Neural crest cell (in vitro differentiated cells): ENCODE results near the gene LINGO4. TPM values are rescaled to one million over a fixed set of nuclear protein-coding genes. Genes with fewer than 3 reads are reported as not detected.

Source experiments
- DNase-seq: peaks from one replicate; pipeline ENCODE4 v3.0.0; 2021; ENCODE audit warnings: low read depth, mixed read lengths, low spot score
- H3K27ac Mint-ChIP-seq: one replicate; pipeline ENCODE4 v1.8.0; 2021; ENCODE audit warnings: mild to moderate bottlenecking, mixed read lengths; ENCODE audit not compliant: unreplicated experiment
- H3K27me3 Mint-ChIP-seq: 2 replicates; pipeline ENCODE4 v1.8.0; 2021; ENCODE audit warnings: low read depth, mild to moderate bottlenecking, mixed read lengths
- H3K36me3 Mint-ChIP-seq: 2 replicates; pipeline ENCODE4 v1.8.0; 2021; ENCODE audit warnings: low read depth, mild to moderate bottlenecking, mixed read lengths
- H3K4me1 Mint-ChIP-seq: 2 replicates; pipeline ENCODE4 v1.8.0; 2021; ENCODE audit warnings: mixed read lengths
- H3K4me3 Mint-ChIP-seq: one replicate; pipeline ENCODE4 v1.8.0; 2021; ENCODE audit warnings: mild to moderate bottlenecking, mixed read lengths
- H3K9me3 Mint-ChIP-seq: 2 replicates; pipeline ENCODE4 v1.8.0; 2021; ENCODE audit warnings: mixed read lengths
- long read RNA-seq: library from polyadenylated mRNA; unstranded; transcript quantifications from one replicate; pipeline ENCODE4 v2.0.0, GENCODE V29; 2020
- total RNA-seq: library from RNA; stranded (reverse); gene quantifications from 2 replicates; pipeline ENCODE4 v1.2.1, GENCODE V29; 2021
- TF ChIP-seq, protein P1 (sequence below): fragments of 200-600 bp; sonication (generic); conservative IDR thresholded peaks from 2 replicates; pipeline ENCODE4 v1.5.0; 2021; ENCODE audit warnings: antibody characterized with exemption, mild to moderate bottlenecking

Gene LINGO4, protein sequence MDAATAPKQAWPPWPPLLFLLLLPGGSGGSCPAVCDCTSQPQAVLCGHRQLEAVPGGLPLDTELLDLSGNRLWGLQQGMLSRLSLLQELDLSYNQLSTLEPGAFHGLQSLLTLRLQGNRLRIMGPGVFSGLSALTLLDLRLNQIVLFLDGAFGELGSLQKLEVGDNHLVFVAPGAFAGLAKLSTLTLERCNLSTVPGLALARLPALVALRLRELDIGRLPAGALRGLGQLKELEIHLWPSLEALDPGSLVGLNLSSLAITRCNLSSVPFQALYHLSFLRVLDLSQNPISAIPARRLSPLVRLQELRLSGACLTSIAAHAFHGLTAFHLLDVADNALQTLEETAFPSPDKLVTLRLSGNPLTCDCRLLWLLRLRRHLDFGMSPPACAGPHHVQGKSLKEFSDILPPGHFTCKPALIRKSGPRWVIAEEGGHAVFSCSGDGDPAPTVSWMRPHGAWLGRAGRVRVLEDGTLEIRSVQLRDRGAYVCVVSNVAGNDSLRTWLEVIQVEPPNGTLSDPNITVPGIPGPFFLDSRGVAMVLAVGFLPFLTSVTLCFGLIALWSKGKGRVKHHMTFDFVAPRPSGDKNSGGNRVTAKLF
- not detected in 2 replicates for total RNA-seq
- long read RNA-seq = 0 reads

DNA sequence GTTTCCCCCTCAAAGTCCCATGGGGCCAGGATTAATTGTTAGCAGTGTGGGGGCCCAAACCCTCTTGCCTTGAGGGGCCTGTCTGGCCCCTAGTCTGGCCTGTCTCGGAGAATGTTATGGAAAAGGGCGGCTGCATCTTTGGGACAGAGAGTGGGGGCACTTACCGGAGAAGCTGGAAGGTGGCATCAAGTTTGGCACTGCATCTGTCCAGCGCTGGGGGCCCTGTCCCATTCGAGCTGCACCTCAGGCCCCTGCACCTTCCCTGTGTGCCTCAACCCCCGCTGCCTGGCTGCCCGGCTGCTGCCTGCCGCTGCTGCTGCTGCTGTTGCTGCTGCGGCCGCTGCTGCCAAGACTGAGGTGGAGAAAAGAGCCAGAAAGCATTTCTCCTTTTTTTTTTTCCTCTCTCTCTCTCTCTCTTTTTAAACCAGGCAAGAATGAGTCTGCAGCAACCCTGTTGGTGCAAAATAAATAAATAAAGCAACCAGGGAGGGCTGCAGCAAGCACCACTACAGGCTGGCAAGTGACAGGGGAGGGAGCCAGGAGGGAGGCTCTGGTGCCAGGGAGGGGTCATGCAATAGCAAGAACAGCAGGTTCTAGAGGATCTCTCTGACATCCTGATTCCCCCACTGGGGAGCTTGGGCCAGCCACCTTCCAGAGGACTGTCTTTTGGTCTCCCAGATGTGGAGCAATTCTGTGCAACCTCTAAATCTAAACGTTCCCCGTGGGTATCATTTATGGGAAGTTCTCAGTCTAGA is at the start of gene LINGO4:
LINGO4 (minus strand) TSS at position 354 of the 755 bp plus-strand sequence. CDS start 2,715 bp downstream, outside the sequence.
- no peak for DNase-seq
- peaks cover 10% of the 10 kb centered on the region for H3K4me1 Mint-ChIP-seq
- TF ChIP-seq, protein P1, sequence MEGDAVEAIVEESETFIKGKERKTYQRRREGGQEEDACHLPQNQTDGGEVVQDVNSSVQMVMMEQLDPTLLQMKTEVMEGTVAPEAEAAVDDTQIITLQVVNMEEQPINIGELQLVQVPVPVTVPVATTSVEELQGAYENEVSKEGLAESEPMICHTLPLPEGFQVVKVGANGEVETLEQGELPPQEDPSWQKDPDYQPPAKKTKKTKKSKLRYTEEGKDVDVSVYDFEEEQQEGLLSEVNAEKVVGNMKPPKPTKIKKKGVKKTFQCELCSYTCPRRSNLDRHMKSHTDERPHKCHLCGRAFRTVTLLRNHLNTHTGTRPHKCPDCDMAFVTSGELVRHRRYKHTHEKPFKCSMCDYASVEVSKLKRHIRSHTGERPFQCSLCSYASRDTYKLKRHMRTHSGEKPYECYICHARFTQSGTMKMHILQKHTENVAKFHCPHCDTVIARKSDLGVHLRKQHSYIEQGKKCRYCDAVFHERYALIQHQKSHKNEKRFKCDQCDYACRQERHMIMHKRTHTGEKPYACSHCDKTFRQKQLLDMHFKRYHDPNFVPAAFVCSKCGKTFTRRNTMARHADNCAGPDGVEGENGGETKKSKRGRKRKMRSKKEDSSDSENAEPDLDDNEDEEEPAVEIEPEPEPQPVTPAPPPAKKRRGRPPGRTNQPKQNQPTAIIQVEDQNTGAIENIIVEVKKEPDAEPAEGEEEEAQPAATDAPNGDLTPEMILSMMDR = no peak
- peaks cover 26% of the 10 kb centered on the region for H3K27me3 Mint-ChIP-seq
- H3K4me3 Mint-ChIP-seq = no peak within 1 kb of the TSS
- H3K27ac Mint-ChIP-seq = no peak within 1 kb of the TSS
- H3K9me3 Mint-ChIP-seq = no peaks in the 10 kb centered on the region
- H3K36me3 Mint-ChIP-seq = no peaks in the 10 kb centered on the region

DNA sequence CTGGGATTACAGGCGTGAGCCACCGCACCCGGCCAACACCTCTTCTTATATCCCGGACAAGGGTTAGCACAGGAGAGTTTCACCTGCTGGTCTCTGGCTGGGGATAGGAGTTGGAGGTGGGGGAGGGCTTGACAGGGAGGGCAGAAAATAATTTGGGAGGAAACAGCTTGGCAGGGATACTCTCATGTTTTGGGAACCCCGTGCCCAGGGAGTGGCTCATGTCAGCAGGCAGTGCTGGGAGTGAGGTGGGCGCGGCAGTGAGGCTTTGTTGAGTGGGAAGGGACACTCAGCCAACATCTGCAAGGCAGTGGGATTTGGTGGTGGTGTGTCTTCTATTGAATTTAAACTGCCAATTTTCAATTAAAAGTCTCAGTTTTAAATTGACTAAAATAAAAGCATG is 49.4 kb upstream of the LINGO4 start:
- DNase-seq = no peak

DNA sequence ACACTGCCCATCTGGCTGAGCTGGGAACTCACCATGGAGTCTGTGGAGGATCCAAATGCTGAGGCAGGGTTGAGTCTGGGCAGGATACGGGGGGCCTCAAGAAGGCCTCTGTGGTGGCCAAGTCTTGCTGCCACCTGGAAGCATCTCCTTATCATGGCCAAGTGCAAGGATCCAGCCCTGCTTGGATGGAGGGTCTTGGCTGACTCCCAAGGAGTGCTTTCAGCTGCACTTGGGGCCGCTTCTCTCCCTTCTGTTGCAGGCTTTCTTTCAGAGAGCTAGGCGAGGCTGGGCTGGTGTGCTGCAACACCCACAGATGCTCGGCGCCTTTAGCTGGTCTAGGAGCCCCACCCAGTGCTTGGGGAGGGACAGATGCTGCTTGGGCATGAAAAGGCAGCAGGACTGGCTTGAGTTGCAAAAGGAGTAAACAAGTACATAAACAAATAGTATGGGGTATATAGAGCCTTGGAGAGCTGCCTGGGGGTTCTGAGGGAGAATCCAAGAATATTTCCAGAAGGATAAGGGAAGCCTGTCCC is 48.3 kb upstream of the LINGO4 start, which contains the start of gene THEM5:
THEM5 (minus strand) TSS at position 302 of the 533 bp plus-strand sequence; CDS start at position 155, 147 bp downstream.
- Mint-ChIP-seq H3K36me3 (no peaks in the 10 kb centered on the region), H3K4me1 (peaks cover 7% of the 10 kb centered on the region), H3K9me3 (no peaks in the 10 kb centered on the region), H3K27ac (no peak within 1 kb of the TSS), H3K4me3 (no peak within 1 kb of the TSS), H3K27me3 (peaks cover 4% of the 10 kb centered on the region)
- no peak for DNase-seq
- TF ChIP-seq, protein P1 = no peak

More for the DNA sequence above, 49.4 kb upstream of the LINGO4 start:
- Mint-ChIP-seq H3K27ac (no peak overlapping the region), H3K4me1 (peaks cover 7% of the 10 kb centered on the region), H3K4me3 (no peak overlapping the region), H3K36me3 (no peaks in the 10 kb centered on the region), H3K27me3 (peaks cover 4% of the 10 kb centered on the region), H3K9me3 (no peaks in the 10 kb centered on the region)
- TF ChIP-seq, protein P1 = no peak

DNA sequence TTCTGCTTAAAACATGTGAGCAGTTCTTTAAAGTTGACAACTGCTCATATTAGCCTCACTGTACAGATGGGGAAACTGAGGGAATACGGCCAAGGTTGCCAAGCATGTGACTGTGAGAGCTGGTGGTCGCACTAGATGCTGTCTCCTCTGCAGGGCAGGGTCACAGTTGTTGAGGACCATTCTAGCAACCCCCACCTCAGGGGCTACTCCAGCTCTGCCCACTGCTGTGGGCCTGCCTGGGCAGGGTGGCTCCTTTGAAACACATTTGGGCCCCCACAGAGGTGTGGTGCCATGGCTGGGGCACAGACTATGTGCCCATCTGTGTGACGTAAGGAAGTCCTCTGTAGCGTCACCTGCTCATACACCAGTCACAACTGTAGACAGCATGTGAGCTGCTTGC is 47.5 kb upstream of the LINGO4 start:
- Mint-ChIP-seq H3K27me3 (peaks cover 4% of the 10 kb centered on the region), H3K36me3 (no peaks in the 10 kb centered on the region), H3K4me1 (peaks cover 7% of the 10 kb centered on the region), H3K9me3 (no peaks in the 10 kb centered on the region), H3K27ac (no peak overlapping the region), H3K4me3 (no peak overlapping the region)
- TF ChIP-seq, protein P1 = no peak
- DNase-seq = no peak

DNA sequence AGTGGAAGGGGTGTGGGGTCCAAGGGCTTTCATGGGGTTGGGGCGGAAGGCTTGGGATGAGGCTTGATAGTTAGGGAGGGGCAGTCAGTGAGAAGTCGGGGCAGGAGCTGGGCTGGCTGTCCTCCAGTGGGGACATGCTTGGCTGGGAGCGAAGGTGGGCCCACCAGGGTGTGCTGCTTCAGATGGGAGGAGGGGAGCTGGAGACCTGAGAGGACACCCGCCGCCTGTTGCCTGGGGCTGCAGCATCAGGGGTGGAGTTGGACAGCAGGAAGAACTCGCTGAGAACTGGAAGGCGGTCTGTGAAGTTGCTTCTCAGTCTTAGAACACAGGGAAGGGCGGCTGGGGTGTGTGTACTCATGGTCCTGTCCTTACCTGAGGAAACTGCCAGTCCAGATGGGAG is 46.7 kb upstream of the LINGO4 start:
- Mint-ChIP-seq H3K27ac (no peak overlapping the region), H3K27me3 (peaks cover 4% of the 10 kb centered on the region), H3K36me3 (no peaks in the 10 kb centered on the region), H3K4me1 (peaks cover 7% of the 10 kb centered on the region), H3K9me3 (no peaks in the 10 kb centered on the region), H3K4me3 (no peak overlapping the region)
- TF ChIP-seq, protein P1 = no peak
- no peak for DNase-seq
